Measurements from ENCODE around the gene MAD1L1. TPM values are rescaled to one million over a fixed set of nuclear protein-coding genes. Genes with fewer than 3 reads are reported as not detected.

MAD1L1 gene
- total RNA-seq, 2 donors from 2014 or later = 34.2 to 53.5 TPM

DNA sequence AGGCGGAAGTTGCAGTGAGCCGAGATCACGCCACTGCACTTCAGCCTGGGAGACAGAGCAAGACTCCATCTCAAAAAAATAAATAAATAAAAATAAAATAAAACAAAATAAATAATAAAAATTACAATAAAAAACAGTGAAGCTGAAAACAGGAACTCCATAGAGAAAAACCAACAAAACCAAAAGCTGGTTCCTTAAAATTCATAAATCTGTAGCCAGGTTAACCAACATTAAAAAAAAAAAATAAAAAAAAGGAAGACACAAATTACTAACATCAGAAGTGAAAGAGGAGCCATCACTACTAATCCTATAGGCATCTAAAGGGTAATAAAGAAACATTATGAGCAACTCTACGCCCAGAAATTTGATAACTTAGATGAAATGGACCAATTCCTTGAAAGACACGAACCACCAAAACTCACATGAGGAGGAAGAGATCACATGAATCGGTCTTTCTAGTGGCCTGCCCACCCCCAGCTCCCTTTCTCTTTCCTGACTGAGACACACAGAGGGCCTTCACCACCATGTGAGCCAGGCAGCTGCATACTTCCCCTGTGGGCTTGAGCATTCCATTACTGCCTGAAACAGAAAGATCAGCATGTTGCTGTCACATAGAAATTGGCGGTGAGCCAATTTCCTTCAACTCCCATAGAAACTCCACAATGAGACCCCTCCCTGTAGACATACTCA is 208.7 kb downstream of the MAD1L1 start:
- peaks cover 29 to 39% of the 10 kb centered on the region in 2 donors for H3K9me3 Mint-ChIP-seq
- ATAC-seq (no peak), DNase-seq (ENCODE audit: low spot score in 2 of 2) (peak in 1 of 2 donors; percentile 16)
- no peak overlapping the region for H3K27ac Mint-ChIP-seq
- H3K36me3 Mint-ChIP-seq = peaks cover 31 to 53% of the 10 kb centered on the region in 2 donors

DNA sequence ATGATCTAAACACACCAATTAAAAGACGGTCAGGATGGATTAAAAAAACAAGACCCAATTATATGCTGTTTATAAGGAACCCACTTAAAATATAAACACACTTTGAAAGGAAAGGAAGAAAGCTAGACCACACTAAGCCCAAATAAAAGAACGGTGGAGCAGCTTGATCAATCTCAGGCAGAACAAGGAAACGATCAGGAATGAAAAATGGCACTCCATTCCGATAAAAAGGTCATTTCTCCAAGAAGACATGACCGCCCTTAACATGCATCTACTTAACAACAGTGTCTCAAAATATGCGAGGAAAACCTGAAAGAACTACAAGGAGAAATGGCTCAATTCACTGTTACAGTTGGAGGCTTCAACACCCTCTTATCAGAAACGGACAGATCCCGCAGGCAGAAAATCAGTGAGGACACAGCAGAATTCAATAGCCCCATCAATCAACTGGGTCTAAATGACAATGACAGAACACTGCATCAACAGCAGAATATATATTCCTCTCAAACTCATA is 210.0 kb downstream of the MAD1L1 start:
- Mint-ChIP-seq H3K27ac (no peak overlapping the region), H3K9me3 (peaks cover 23 to 30% of the 10 kb centered on the region in 2 donors), H3K36me3 (peaks cover 23 to 44% of the 10 kb centered on the region in 2 donors)
- ATAC-seq = no peak
- no peak for DNase-seq (ENCODE audit: low spot score in 2 of 2)

- Mint-ChIP-seq H3K9me3 (peaks cover 20 to 26% of the 10 kb centered on the region in 2 donors), H3K27ac (no peak overlapping the region), H3K36me3 (peaks cover 19 to 36% of the 10 kb centered on the region in 2 donors)
- ATAC-seq = no peak
- peak in 1 of 2 donors; percentile 4 for DNase-seq (ENCODE audit: low spot score in 2 of 2)
Observed at GRCh38 chr7:2022021-2022409, 210.7 kb downstream of the MAD1L1 start.

GRCh38 chr7:2019711-2020511 is 212.8 kb downstream of the MAD1L1 start:
- H3K9me3 Mint-ChIP-seq = peaks cover 9% of the 10 kb centered on the region in 2 donors
- H3K36me3 Mint-ChIP-seq = peaks cover 9 to 20% of the 10 kb centered on the region in 2 donors
- ATAC-seq (peak; percentile 95 to 98), DNase-seq (ENCODE audit: low spot score in 2 of 2) (peak; percentile 54 to 62)
- peak overlapping the region; percentile 66 to 68 for H3K27ac Mint-ChIP-seq

GRCh38 chr7:2019461-2019710 is 213.4 kb downstream of the MAD1L1 start:
- H3K27ac Mint-ChIP-seq = peak overlapping the region in 1 of 2 donors; percentile 68
- ATAC-seq (no peak), DNase-seq (ENCODE audit: low spot score in 2 of 2) (no peak)
- H3K9me3 Mint-ChIP-seq = peaks cover 4% of the 10 kb centered on the region in 2 donors
- peaks cover 4 to 15% of the 10 kb centered on the region in 2 donors for H3K36me3 Mint-ChIP-seq

DNA sequence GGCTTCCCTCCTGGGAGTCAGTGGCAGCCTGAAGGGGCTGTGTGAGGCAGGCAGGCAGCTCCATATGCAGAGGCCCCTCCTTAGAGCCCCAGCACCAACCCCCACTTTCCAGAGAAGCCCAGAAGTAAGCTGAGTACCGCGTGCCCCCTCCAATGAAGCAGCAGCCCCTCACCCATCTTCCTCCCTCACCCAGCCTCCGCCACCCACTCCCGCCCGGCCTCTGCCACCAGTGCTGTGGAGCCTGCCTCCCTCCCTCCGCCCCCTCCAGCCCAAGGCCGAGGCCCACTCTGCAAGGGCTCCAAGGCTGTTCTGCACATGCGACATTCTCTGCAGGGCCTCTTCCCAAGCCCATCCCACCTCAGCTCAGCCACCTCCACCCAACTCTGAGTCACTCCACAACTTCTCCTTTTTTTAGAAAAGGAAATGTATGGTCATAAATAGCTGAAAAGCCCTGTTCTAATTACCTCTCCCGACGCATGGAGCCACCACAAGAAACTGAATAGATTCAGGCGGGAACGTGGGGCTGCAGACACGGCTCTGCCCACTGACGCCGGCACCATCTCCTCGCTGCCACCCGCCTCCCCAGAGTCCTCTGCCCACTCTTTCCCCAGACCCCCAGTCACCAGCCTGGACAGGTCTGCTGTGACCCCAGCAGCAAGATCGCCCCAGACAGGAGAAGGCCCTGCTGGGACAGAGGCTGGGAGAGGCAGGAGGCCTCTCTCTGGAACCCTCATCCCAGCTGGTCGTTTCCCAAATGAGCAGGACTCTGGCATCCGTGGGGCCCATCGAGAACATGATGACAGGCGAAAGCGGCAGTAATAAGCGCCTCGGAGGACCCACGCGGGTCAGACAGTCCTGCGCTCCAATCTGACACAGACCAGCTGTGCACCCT is 213.9 kb downstream of the MAD1L1 start:
- ATAC-seq (no peak), DNase-seq (ENCODE audit: low spot score in 2 of 2) (peak in 1 of 2 donors; percentile 52)
- H3K9me3 Mint-ChIP-seq = no peaks in the 10 kb centered on the region
- H3K27ac Mint-ChIP-seq = peak overlapping the region in 1 of 2 donors; percentile 68
- peaks cover 0 to 10% of the 10 kb centered on the region in 2 donors for H3K36me3 Mint-ChIP-seq

DNA sequence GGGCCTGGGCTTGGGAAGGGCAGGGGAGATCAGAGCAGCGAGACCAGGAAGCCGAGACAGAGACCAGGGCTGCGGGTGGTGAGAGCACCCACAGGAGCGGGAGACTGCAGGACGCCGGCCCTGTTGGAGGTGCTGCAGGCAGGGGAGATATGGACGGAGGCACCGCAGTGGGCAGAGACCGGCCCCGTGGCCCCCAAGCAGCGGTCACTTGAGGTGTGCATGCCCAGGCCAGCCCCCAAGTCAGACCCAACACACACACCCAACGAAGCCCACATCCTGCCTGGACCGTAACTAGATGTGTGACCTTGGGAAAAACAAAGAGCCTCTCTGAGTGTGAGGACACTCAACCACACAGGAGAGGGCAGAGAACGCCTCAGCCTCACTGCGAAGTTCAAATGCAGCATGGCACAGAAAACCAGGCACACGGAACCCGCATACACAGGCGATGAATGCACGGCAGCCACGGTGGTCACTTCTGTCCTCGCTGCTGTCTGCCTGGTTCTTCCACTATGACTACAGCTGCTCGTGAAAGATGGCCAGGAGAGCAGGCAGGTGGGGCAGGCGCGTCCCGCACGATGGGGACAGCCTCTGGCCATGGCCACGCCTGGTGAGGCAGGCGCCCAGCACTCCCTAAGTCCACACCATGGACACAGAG is 214.7 kb downstream of the MAD1L1 start:
- DNase-seq (ENCODE audit: low spot score in 2 of 2) (peak in 1 of 2 donors; percentile 48), ATAC-seq (no peak)
- Mint-ChIP-seq H3K9me3 (no peaks in the 10 kb centered on the region), H3K36me3 (peaks cover 0 to 6% of the 10 kb centered on the region in 2 donors), H3K27ac (peak overlapping the region in 1 of 2 donors; percentile 19)

DNA sequence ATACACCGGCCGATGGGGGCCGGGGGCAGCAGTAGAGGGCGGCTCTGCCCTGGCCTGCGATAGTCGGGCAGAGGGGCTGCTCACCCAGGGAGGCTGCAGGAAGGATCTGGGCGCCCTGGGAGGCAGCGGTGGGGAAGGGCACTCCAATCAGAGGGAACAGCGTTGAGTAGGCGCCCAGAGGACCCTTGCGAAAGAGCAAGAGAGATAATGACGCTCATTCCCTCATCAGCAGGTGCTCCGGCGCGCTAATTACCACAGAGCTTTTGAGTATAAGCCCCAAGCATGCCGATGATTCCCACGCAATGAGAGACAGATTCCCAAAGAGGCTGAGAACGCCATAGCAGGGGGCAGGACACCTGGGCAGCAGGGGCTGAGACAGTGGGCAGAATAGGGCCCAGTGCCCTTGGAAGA is 215.3 kb downstream of the MAD1L1 start:
- Mint-ChIP-seq H3K36me3 (peaks cover 0 to under 1% of the 10 kb centered on the region in 2 donors), H3K27ac (peak overlapping the region in 1 of 2 donors; percentile 19), H3K9me3 (no peaks in the 10 kb centered on the region)
- ATAC-seq (no peak), DNase-seq (ENCODE audit: low spot score in 2 of 2) (peak in 1 of 2 donors; percentile 51)

DNA sequence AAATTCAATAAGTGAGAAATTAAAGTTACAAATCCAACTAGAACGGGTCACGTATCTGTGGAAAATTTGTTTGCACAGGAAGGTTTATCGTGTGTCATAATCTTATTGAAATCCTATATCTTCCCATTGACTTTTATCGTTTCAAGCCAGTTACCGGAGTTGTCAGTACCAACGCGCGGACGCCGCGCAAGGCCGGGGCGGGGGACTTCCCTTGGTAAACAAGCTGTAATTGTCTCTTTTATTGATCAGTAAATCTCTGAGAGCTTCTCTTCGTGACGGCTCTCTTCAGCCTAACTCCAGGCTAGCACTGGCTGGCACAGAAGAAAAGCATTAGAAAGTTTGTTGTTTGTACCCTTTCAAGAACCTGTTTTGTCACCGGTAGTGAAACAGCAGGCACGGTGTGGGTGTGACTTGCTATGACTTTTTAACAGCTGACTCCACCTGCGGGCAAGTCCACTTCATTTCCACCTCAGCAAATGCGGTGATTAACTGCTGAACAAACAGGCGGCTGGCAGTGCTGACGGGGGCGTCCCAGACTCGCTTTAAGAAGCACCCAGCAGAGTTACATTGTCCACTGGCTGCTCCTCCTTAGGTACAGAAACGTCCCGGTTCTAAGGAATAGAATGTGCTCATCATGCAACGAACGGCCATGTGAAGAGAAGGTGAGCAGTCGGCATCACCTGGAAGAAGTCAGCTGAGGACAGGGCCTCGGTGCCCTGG is 215.8 kb downstream of the MAD1L1 start:
- DNase-seq (ENCODE audit: low spot score in 2 of 2) (peak in 1 of 2 donors; percentile 44), ATAC-seq (no peak)
- H3K27ac Mint-ChIP-seq = peak overlapping the region in 1 of 2 donors; percentile 60
- H3K9me3 Mint-ChIP-seq = no peaks in the 10 kb centered on the region
- no peaks in the 10 kb centered on the region for H3K36me3 Mint-ChIP-seq

DNA sequence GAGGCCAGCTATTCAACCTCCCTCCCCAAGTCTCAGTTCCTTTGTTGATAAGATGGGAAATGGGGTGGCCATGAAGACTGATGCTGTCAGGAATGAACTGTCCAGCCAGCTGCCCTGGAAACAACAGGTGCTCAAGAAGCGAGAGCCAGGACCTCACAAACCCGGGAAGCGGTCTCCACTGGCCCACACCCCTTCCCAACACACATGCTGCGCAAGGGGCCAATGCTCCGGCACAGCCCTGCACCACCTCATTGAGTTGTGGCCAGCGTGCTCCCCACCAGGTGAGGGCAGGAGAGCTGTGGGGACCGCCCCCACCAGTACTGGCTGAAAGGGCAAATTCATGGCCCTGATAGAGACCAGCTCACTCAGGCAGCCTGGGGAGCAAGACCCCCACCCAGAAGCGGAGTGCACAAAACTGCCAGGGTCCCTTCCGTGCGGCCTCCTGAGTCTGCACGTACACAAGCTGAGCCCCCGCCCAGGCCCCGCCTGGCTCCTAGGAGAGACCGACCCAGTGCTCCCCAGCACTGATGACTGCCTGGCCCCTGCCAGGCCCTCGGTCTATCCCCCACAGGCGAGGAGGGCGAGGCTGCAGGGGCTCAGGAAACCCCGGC is 216.6 kb downstream of the MAD1L1 start:
- Mint-ChIP-seq H3K36me3 (no peaks in the 10 kb centered on the region), H3K9me3 (no peaks in the 10 kb centered on the region), H3K27ac (no peak overlapping the region)
- ATAC-seq = no peak
- DNase-seq (ENCODE audit: low spot score in 2 of 2) = peak in 1 of 2 donors; percentile 47

GRCh38 chr7:2015251-2015871 is 217.4 kb downstream of the MAD1L1 start:
- ATAC-seq (no peak), DNase-seq (ENCODE audit: low spot score in 2 of 2) (peak in 1 of 2 donors; percentile 45)
- no peak overlapping the region for H3K27ac Mint-ChIP-seq
- H3K36me3 Mint-ChIP-seq = no peaks in the 10 kb centered on the region
- H3K9me3 Mint-ChIP-seq = no peaks in the 10 kb centered on the region

DNA sequence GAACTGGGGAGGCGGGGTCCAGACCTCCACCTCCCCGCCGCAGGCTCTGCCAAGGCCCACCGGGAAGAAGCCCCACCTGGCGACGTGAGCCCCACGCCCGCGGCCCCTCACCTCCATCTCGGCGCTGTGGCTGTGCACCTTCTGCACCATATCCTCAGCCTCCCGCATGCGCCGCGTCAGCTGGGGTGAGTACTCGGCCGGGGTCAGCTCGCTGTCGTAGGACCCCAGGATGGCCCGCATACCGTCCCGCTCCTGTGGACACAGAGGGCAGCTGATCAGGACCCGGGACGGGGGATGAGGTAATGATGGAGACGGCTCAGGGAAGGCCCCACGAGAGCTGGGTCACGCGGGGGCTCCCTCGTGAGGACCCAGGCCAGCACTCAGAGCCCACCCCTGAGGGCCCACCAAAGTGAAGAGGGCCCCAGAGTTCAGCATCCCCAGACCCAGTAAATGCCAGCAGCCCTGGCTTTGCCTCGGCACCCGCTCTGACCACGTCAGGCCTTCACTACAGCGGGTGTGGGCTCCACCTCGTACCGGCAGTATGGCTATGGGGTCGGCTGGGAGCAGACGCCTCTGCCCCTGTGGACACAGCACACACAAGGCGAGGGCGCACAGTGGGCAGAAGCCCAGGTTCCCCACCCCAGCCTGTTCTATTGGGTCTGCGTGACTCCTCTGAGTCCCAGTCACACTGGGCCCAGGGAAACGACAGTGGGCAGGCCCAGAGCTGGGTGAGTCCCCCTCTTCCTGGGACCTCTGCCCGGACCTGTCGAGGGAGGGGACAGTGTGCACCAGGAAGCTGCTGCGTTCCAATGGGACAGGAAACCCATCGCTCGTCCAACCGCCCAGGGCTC is 218.1 kb downstream of the MAD1L1 start:
- no peak overlapping the region for H3K27ac Mint-ChIP-seq
- H3K9me3 Mint-ChIP-seq = no peaks in the 10 kb centered on the region
- ATAC-seq (no peak), DNase-seq (ENCODE audit: low spot score in 2 of 2) (peak in 1 of 2 donors; percentile 40)
- H3K36me3 Mint-ChIP-seq = no peaks in the 10 kb centered on the region

DNA sequence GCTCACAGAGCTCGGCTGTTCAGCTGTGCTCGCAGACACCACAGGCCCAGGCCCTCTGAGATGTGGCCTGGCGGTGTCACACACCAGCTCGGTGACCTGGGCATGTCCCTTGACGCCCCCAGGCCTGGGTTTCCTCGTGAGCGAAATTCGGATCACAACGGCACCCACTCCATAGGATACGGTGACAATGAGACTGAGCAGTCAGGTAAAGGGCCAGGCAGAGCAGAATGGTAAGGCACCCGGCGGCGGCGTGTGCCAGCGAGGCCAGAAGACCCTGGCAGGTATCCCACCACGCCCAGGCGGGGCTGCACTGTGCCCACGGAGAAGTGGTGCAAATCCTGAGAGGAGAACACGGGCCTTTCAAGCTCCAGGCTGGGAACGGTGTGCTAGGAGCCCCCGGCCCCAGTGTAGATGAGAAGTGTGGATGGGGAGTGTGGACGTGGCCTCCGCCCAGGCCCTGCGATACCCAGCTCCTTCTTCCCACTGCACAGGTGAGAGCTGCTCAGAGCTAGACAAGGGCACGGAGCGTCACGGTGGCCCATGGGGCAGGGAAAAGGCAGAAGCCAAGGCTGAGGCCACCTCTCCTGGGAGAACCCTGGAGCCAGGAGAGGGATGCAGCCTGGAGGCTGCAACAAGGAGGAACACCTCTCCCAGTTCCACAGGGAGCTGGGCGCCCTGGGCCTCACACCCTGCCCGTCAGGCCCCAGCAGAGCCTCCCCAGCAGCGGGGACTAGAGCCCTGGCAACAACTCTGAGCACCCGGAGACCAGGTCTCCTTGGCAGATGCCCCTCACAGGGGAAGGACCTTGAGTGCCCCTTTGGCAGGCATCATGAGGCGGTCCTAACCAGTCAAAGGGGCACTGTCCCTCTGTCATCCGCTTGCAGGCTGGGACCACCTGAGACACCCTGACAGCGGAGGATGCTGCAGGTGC is 219.1 kb downstream of the MAD1L1 start:
- DNase-seq (ENCODE audit: low spot score in 2 of 2) (peak in 1 of 2 donors; percentile 52), ATAC-seq (no peak)
- H3K36me3 Mint-ChIP-seq = no peaks in the 10 kb centered on the region
- H3K27ac Mint-ChIP-seq = no peak overlapping the region
- H3K9me3 Mint-ChIP-seq = no peaks in the 10 kb centered on the region

Data from activated naive CD4-positive, alpha-beta T cell treated with anti-CD3 and anti-CD28 coated beads, Interleukin-2, amount 50 U/mL, for 72 hours (primary cell).